Suprapubic skin (tissue), 4 donors: Measurements from ENCODE around the gene ATG4C. TPM values are rescaled to one million over a fixed set of nuclear protein-coding genes. Genes with fewer than 3 reads are reported as not detected.

Source experiments
- DNase-seq, 2 donors: peaks; one replicate each; pipeline ENCODE4 v3.0.0-alpha.2; 2019; ENCODE audit warnings: low spot score in 2 of 2
- H3K27ac ChIP-seq: fragments of 200-600 bp; sonication (generic); one replicate; pipeline ENCODE4 v1.5.1; 2019
- H3K27me3 ChIP-seq: fragments of 200-600 bp; sonication (generic); one replicate; pipeline ENCODE4 v1.5.1; 2019
- H3K36me3 ChIP-seq: fragments of 200-600 bp; sonication (generic); one replicate; pipeline ENCODE4 v1.5.1; 2019
- H3K4me1 ChIP-seq: fragments of 200-600 bp; sonication (generic); one replicate; pipeline ENCODE4 v1.5.1; 2019
- H3K4me3 ChIP-seq: fragments of 200-600 bp; sonication (generic); one replicate; pipeline ENCODE4 v1.5.1; 2019; ENCODE audit warnings: mild to moderate bottlenecking
- H3K9me3 ChIP-seq: fragments of 200-600 bp; sonication (generic); one replicate; pipeline ENCODE4 v1.5.1; 2019
- EP300 ChIP-seq: sonication (generic); formaldehyde crosslinking; IDR thresholded peaks from one replicate; pipeline ENCODE4 v1.6.1; 2017; ENCODE audit warnings: antibody characterized with exemption
- POLR2A ChIP-seq, 2 donors: fragments of 450-650 bp; IDR thresholded peaks; one replicate each; pipeline ENCODE4 v1.6.1; 2017; ENCODE audit warnings: antibody characterized with exemption in 2 of 2, mild to moderate bottlenecking in 2 of 2, moderate library complexity in 2 of 2
- POLR2AphosphoS5 ChIP-seq, 3 donors: sonication (generic); formaldehyde crosslinking; IDR thresholded peaks; one replicate each; pipeline ENCODE4 v1.6.1; 2017; ENCODE audit warnings: antibody characterized with exemption in 3 of 3
- WGBS: methylation state at CpG from one replicate; pipeline ENCODE4 v1.1.5; 2018; 5-methylcytosine and 5-hydroxymethylcytosine counted together
- total RNA-seq, 4 donors: library from RNA; depleted of rRNA; stranded (reverse); fragments of >200 nt; gene quantifications; one replicate each; pipeline ENCODE4 v1.1.0, GENCODE V29; 2016
- TF ChIP-seq, protein P1 (sequence below), 2 donors: fragments of 200-600 bp in 1 of 2; fragments of 450-650 bp in 1 of 2; sonication (generic) in 1 of 2; IDR thresholded peaks; one replicate each; pipeline ENCODE4 v1.5.1; 2016 to 2019; ENCODE audit warnings: antibody characterized with exemption in 2 of 2, mild to moderate bottlenecking in 1 of 2, moderate library complexity in 1 of 2

The ATG4C gene
- total RNA-seq, 4 donors from 2014 or later: 4.4 to 8.7 (median 5.4) TPM

DNA sequence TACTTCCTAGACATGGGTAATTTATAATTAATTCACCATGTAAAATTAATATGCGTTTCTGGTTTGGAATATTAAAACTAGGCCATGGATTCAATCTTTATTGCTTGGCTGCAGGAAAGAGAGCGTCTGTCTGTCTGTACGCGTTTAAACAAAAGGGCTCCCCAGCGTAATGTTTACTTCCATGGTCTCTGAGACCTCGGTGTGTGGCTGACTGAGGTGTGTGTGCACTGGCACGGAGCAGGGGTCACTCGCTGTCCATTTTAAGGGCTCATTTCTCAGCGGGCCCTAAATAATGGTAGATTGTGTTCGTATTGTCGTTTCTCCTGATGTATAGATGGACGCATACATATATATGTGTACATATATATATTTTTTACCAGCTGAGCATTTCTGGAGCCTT is 119.6 kb downstream of the ATG4C start:
- Histone ChIP-seq H3K36me3 (no peaks in the 10 kb centered on the region), H3K27ac (no peak overlapping the region), H3K4me3 (no peak overlapping the region), H3K27me3 (no peaks in the 10 kb centered on the region), H3K9me3 (no peaks in the 10 kb centered on the region), H3K4me1 (no peaks in the 10 kb centered on the region)
- WGBS: 90% methylated on average over 12 of the region's 12 CpGs
- no peak for TF ChIP-seq POLR2A (IDR thresholded peaks at IDR 0.05)
- TF ChIP-seq, protein P1, sequence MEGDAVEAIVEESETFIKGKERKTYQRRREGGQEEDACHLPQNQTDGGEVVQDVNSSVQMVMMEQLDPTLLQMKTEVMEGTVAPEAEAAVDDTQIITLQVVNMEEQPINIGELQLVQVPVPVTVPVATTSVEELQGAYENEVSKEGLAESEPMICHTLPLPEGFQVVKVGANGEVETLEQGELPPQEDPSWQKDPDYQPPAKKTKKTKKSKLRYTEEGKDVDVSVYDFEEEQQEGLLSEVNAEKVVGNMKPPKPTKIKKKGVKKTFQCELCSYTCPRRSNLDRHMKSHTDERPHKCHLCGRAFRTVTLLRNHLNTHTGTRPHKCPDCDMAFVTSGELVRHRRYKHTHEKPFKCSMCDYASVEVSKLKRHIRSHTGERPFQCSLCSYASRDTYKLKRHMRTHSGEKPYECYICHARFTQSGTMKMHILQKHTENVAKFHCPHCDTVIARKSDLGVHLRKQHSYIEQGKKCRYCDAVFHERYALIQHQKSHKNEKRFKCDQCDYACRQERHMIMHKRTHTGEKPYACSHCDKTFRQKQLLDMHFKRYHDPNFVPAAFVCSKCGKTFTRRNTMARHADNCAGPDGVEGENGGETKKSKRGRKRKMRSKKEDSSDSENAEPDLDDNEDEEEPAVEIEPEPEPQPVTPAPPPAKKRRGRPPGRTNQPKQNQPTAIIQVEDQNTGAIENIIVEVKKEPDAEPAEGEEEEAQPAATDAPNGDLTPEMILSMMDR (IDR thresholded peaks at IDR 0.05): no peak
- no peak for TF ChIP-seq EP300
- TF ChIP-seq POLR2AphosphoS5 (IDR thresholded peaks at IDR 0.05): no peak
- DNase-seq: no peak

DNA sequence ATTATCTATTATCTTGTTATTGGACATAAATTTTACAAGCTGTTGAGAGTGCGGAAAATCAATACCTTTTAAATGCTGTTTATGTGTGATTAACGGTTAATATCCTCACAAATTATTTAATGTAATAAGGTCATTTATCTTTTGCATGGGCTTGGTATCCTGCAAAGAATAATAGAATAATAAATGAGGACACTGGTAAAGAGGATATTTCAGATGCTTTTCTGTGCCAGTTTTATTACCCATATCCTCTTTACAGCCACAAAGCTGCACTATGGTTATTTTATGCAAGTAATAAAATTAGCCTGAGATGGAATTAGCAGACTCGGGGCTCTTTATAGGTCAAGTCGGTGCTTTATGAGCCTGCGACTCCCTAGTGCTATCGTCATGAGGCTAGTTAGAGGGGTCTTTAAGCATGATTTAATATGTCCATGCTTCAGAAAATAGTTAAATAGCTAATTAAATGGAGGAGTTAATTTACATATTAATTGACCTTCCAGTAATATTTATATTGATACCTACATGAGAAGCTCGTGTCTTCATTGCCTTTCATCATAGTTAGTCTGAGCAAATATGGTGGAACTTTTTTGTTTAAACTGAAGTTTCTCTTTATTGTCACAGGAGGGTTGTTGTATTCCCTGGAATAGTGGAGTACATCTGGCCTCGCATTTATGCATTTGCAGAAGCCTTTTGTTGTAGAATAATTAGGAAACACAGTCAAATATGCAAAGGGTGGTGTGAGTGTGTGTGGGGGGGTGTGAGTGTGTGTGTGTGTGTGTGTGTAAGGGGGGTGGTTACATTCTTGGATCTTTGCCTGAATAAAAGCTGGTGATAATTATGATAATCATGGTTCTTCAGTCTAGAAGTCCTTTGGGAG is 120.3 kb downstream of the ATG4C start:
- DNase-seq: no peak
- H3K9me3 ChIP-seq: no peaks in the 10 kb centered on the region
- 84% methylated on average over 8 of the region's 8 CpGs for WGBS

DNA sequence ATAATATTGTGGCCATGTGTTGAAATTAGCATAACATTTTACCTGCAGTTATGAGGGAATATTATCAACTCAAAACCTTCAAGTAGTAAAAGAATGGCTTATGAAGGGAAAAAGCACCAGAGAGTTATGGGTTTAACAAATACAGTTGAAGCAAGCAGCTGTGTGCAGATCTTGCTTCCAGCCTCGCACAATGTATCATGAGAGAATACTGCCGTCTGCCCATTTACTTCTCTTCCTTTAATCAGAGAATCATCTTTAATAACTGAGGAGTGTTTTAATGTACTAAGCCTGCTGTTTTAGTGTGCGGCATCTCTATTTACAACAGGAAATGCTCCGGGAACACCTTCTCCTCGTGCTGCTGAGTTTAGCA is 120.9 kb downstream of the ATG4C start:
- H3K4me3 ChIP-seq: no peak overlapping the region
- H3K27ac ChIP-seq: no peak overlapping the region
- 72% methylated on average over 5 of the region's 5 CpGs for WGBS
- TF ChIP-seq, protein P1 (IDR thresholded peaks at IDR 0.05): no peak
- H3K9me3 ChIP-seq: no peaks in the 10 kb centered on the region
- H3K4me1 ChIP-seq: no peaks in the 10 kb centered on the region
- H3K36me3 ChIP-seq: no peaks in the 10 kb centered on the region
- no peak for DNase-seq
- no peaks in the 10 kb centered on the region for H3K27me3 ChIP-seq

More for the DNA sequence above, 120.3 kb downstream of the ATG4C start:
- H3K4me3 ChIP-seq: no peak overlapping the region
- TF ChIP-seq POLR2A (IDR thresholded peaks at IDR 0.05) (no peak), POLR2AphosphoS5 (IDR thresholded peaks at IDR 0.05) (no peak)
- TF ChIP-seq, protein P1 (IDR thresholded peaks at IDR 0.05): no peak
- no peak overlapping the region for H3K27ac ChIP-seq
- no peaks in the 10 kb centered on the region for H3K36me3 ChIP-seq
- no peaks in the 10 kb centered on the region for H3K27me3 ChIP-seq
- H3K4me1 ChIP-seq: no peaks in the 10 kb centered on the region

DNA sequence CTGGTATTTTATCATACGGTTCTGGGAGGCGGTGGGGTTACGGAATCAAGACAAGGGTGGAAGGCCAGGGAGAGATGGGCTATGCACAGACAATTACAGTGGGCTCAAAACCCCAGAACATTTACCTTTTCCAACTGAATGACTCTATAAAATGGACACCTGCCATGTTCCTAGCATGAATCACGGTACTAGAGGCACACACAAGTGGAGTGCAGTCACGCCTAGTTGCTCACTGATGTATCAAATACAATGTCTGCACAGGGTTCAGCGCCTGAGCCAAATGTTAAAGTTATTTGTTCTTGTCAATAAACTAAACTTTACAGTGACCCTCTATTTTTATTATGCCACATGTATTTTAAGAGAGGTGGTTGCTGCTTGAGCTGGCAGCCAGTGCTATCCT is 121.4 kb downstream of the ATG4C start:
- WGBS: 88% methylated on average over 6 of the region's 6 CpGs
- H3K4me1 ChIP-seq: no peaks in the 10 kb centered on the region
- H3K27me3 ChIP-seq: no peaks in the 10 kb centered on the region
- DNase-seq: no peak
- TF ChIP-seq, protein P1 (IDR thresholded peaks at IDR 0.05): no peak
- no peak for TF ChIP-seq POLR2A (IDR thresholded peaks at IDR 0.05)
- TF ChIP-seq EP300: no peak
- H3K27ac ChIP-seq: no peak overlapping the region
- no peaks in the 10 kb centered on the region for H3K36me3 ChIP-seq
- no peaks in the 10 kb centered on the region for H3K9me3 ChIP-seq
- no peak overlapping the region for H3K4me3 ChIP-seq

DNA sequence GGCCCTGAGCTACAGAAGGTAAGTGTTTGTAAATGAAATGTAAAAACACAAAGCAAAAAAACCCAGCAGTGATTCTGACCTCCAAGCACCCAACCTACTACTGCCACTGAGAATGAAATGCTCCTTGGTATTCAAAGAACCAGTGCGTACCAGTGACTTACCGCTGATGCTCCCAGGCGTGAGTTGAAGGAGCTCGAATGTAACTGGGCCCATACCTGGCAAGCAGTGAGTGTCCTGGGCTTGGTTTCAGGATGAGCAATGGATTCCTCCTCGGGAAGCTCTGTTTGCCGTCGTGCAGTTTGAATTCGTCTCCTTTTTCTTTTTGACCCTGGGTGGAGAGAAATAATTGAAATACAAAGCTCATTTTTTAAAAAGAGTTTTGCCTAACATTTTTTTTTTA is 121.9 kb downstream of the ATG4C start:
- H3K27ac ChIP-seq: no peak overlapping the region
- 85% methylated on average over 8 of the region's 8 CpGs for WGBS
- H3K9me3 ChIP-seq: no peaks in the 10 kb centered on the region
- no peaks in the 10 kb centered on the region for H3K27me3 ChIP-seq
- DNase-seq: no peak
- no peaks in the 10 kb centered on the region for H3K4me1 ChIP-seq
- TF ChIP-seq EP300 (no peak), POLR2AphosphoS5 (IDR thresholded peaks at IDR 0.05) (no peak), POLR2A (IDR thresholded peaks at IDR 0.05) (no peak)
- TF ChIP-seq, protein P1 (IDR thresholded peaks at IDR 0.05): no peak
- no peaks in the 10 kb centered on the region for H3K36me3 ChIP-seq
- H3K4me3 ChIP-seq: no peak overlapping the region
